DND-41 (cell line): Measurements from ENCODE around the gene GNG8.

Experiments used
- ATAC-seq: fragments of 200-7000 bp; cut with Tn5 transposase; 3 replicates; pipeline ENCODE4 v1.9.1; 2021; ENCODE audit warnings: low read depth; ENCODE audit not compliant: insufficient read depth
- DNase-seq: peaks from one replicate; pipeline ENCODE4 v3.0.0-alpha.2; 2020
- H2AFZ ChIP-seq: 2 replicates; pipeline ENCODE4 v1.6.0; 2012; ENCODE audit warnings: low read depth, low read length
- H3K27ac ChIP-seq: 2 replicates; pipeline ENCODE4 v1.5.1; 2012; ENCODE audit warnings: low read length, inconsistent platforms
- H3K27me3 ChIP-seq: fragments of 200-600 bp; sonication (generic); 2 replicates; pipeline ENCODE4 v1.6.0; 2012; ENCODE audit warnings: low read length, mild to moderate bottlenecking, inconsistent platforms; ENCODE audit not compliant: insufficient read depth, poor library complexity
- H3K36me3 ChIP-seq: 2 replicates; pipeline ENCODE4 v1.5.1; 2012; ENCODE audit warnings: low read length, inconsistent platforms; ENCODE audit not compliant: insufficient read depth
- H3K4me1 ChIP-seq: 2 replicates; pipeline ENCODE4 v1.5.1; 2012; ENCODE audit warnings: mild to moderate bottlenecking, low read length; ENCODE audit not compliant: insufficient read depth
- H3K4me2 ChIP-seq: 2 replicates; pipeline ENCODE4 v1.6.0; 2012; ENCODE audit warnings: mild to moderate bottlenecking, moderate library complexity, low read length, inconsistent platforms; ENCODE audit not compliant: insufficient read depth
- H3K4me3 ChIP-seq, 2 experiments: fragments of 200-600 bp in 1 of 2; shearing (Covaris generic) in 1 of 2; 2 replicates each; pipeline ENCODE4 v1.5.1; 2012 to 2016; ENCODE audit warnings: inconsistent platforms in 2 of 2, low read length in 2 of 2, mild to moderate bottlenecking in 2 of 2, low read depth in 1 of 2, moderate library complexity in 1 of 2
- H3K79me2 ChIP-seq: 2 replicates; pipeline ENCODE4 v1.6.0; 2012; ENCODE audit warnings: low read length, inconsistent platforms; ENCODE audit not compliant: insufficient read depth
- H3K9ac ChIP-seq: 2 replicates; pipeline ENCODE4 v1.6.0; 2012; ENCODE audit warnings: low read depth, mild to moderate bottlenecking, inconsistent platforms, low read length, moderate library complexity
- H3K9me3 ChIP-seq: 2 replicates; pipeline ENCODE4 v1.5.1; 2012; ENCODE audit warnings: low read length, moderate library complexity, mild to moderate bottlenecking, inconsistent platforms; ENCODE audit not compliant: insufficient read depth, severe bottlenecking
- H4K20me1 ChIP-seq: 2 replicates; pipeline ENCODE4 v1.6.0; 2012; ENCODE audit warnings: low read length; ENCODE audit not compliant: insufficient read depth
- EZH2 ChIP-seq: IDR thresholded peaks from 3 replicates; pipeline ENCODE4 v1.6.1; 2012; ENCODE audit warnings: borderline replicate concordance, low read depth, mild to moderate bottlenecking, moderate library complexity, low read length, inconsistent platforms; ENCODE audit not compliant: severe bottlenecking
- TF ChIP-seq, protein P1 (sequence below): IDR thresholded peaks from 2 replicates; pipeline ENCODE4 v1.5.1; 2012; ENCODE audit warnings: borderline replicate concordance, low read length, moderate library complexity, mild to moderate bottlenecking; ENCODE audit not compliant: poor library complexity, severe bottlenecking; ENCODE audit errors: extremely low read depth

The GNG8 gene

GRCh38 chr19:46601318-46602224 is 34.4 kb downstream of the GNG8 start, which contains the start of gene CALM3:
Gene CALM3, plus strand, starts transcription at chr19:46601330. Its CDS starts 105 bp downstream, at chr19:46601435.
- H4K20me1 ChIP-seq, result peaks cover 46% of the 10 kb centered on the region
- H3K9me3 ChIP-seq, result peaks cover 6% of the 10 kb centered on the region
- H3K9ac ChIP-seq, result peak within 1 kb of the TSS; percentile 93
- peaks cover 54% of the 10 kb centered on the region for H3K79me2 ChIP-seq
- peaks cover 43% of the 10 kb centered on the region for H3K36me3 ChIP-seq
- no peaks in the 10 kb centered on the region for H3K27me3 ChIP-seq
- peak within 1 kb of the TSS; percentile 100 for H3K27ac ChIP-seq
- peak within 1 kb of the TSS; percentile 72 to 84 for H3K4me3 ChIP-seq
- ATAC-seq (peak; percentile 27; the same call in 2 of the 3 replicates), DNase-seq (peak; percentile 55)
- H2AFZ ChIP-seq, result peak within 1 kb of the TSS; percentile 95
- H3K4me1 ChIP-seq, result peaks cover 37% of the 10 kb centered on the region
- TF ChIP-seq, protein P1, sequence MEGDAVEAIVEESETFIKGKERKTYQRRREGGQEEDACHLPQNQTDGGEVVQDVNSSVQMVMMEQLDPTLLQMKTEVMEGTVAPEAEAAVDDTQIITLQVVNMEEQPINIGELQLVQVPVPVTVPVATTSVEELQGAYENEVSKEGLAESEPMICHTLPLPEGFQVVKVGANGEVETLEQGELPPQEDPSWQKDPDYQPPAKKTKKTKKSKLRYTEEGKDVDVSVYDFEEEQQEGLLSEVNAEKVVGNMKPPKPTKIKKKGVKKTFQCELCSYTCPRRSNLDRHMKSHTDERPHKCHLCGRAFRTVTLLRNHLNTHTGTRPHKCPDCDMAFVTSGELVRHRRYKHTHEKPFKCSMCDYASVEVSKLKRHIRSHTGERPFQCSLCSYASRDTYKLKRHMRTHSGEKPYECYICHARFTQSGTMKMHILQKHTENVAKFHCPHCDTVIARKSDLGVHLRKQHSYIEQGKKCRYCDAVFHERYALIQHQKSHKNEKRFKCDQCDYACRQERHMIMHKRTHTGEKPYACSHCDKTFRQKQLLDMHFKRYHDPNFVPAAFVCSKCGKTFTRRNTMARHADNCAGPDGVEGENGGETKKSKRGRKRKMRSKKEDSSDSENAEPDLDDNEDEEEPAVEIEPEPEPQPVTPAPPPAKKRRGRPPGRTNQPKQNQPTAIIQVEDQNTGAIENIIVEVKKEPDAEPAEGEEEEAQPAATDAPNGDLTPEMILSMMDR, result no peak
- TF ChIP-seq EZH2, result no peak
- H3K4me2 ChIP-seq, result peak within 1 kb of the TSS; percentile 95

GRCh38 chr19:46600384-46601317 is 35.4 kb downstream of the GNG8 start:
- TF ChIP-seq, protein P1, result peak; percentile 3
- TF ChIP-seq EZH2, result no peak
- peaks cover 37% of the 10 kb centered on the region for H4K20me1 ChIP-seq
- peak; percentile 88 for ATAC-seq

DNA sequence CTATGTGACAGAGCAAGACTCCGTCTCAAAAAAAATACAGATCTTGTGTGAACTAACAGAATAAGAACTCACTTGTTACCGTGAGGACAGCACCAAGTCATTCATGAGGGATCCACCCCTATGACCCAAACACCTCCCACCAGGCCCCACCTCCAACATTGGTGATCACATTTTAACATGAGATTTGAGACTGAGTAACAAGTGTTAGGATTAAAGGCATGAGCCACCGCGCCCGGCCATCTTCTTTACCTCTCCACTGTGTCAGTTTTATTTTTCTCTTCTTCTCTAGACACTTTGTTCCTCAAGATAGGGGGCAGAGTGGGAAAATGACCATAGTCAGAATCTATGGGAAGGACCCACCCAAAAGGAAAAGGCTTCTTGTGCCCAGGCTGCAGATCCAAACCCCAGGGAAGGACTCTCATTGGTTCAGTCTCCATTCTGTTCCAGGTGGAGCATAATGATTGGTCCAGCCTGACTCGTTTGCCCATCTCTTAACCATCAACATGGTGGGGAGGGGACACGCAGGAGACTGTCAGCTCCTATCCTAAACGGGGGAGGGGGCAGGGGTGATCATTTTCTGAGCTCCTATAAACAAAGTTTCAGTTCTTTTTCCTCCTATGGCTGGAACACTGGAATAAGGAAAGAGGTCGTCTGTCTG is 36.2 kb downstream of the GNG8 start:
- Histone ChIP-seq H3K27me3 (no peaks in the 10 kb centered on the region), H3K9me3 (peaks cover 6% of the 10 kb centered on the region), H3K36me3 (peaks cover 26% of the 10 kb centered on the region), H3K4me3 (peak overlapping the region; percentile 15 to 72; a peak in 3 of 4 replicates), H3K79me2 (peaks cover 37% of the 10 kb centered on the region), H3K4me2 (peak overlapping the region; percentile 64), H3K4me1 (peaks cover 30% of the 10 kb centered on the region), H2AFZ (peak overlapping the region; percentile 95), H3K27ac (peak overlapping the region; percentile 100), H4K20me1 (peaks cover 29% of the 10 kb centered on the region), H3K9ac (peak overlapping the region; percentile 93)
- DNase-seq, result no peak
- ATAC-seq, result no peak
- TF ChIP-seq, protein P1, result no peak
- no peak for TF ChIP-seq EZH2

More at GRCh38 chr19:46600384-46601317, 35.4 kb downstream of the GNG8 start:
- Histone ChIP-seq H3K4me3 (peak overlapping the region; percentile 15 to 72; a peak in 3 of 4 replicates), H3K79me2 (peaks cover 45% of the 10 kb centered on the region), H3K4me2 (peak overlapping the region; percentile 64), H3K4me1 (peaks cover 37% of the 10 kb centered on the region), H2AFZ (peak overlapping the region; percentile 95), H3K36me3 (peaks cover 34% of the 10 kb centered on the region), H3K9ac (peak overlapping the region; percentile 93), H3K27ac (peak overlapping the region; percentile 100), H3K9me3 (peaks cover 6% of the 10 kb centered on the region), H3K27me3 (no peaks in the 10 kb centered on the region)
- peak; percentile 98 for DNase-seq
